OCI-LY7 (cell line): ENCODE data around the gene OSBPL1A. TPM values are rescaled to one million over a fixed set of nuclear protein-coding genes. Genes with fewer than 3 reads are reported as not detected.

Experiments used
- BruUV-seq: library from RNA; stranded (reverse); fragments of 400-500 nt; replicated peaks from 2 replicates; lab custom pipeline; 2021; lab: Mats Ljungman, UMichigan
- CTCF ChIA-PET: fragments of 300-600 bp; sonication (Branson Sonifier 250); formaldehyde crosslinking; loops from one replicate; lab custom pipeline; 2022; ENCODE audit warnings: antibody characterized with exemption; ENCODE audit not compliant: unreplicated experiment; lab: Charles Lee
- POLR2A ChIA-PET: fragments of 300-600 bp; sonication (Branson Sonifier 250); formaldehyde crosslinking; loops from one replicate; lab custom pipeline; 2022; ENCODE audit warnings: antibody characterized with exemption; lab: Charles Lee
- DNase-seq: peaks from one replicate; pipeline ENCODE4 v3.0.0-alpha.2; 2015; ENCODE audit warnings: low spot score
- H2AFZ ChIP-seq: fragments of 200-600 bp; sonication (generic), shearing (Covaris generic); 2 replicates; pipeline ENCODE4 v1.6.1; 2014; ENCODE audit warnings: mild to moderate bottlenecking, antibody characterized with exemption, low read length, moderate library complexity
- H3K27ac ChIP-seq: fragments of 200-600 bp; sonication (generic); 2 replicates; pipeline ENCODE4 v1.5.1; 2014; ENCODE audit warnings: mixed run types, low read depth, mild to moderate bottlenecking, moderate library complexity, low read length, inconsistent platforms; ENCODE audit not compliant: poor library complexity, severe bottlenecking
- H3K36me3 ChIP-seq: fragments of 200-600 bp; sonication (generic); 2 replicates; pipeline ENCODE4 v1.6.1; 2014; ENCODE audit warnings: mild to moderate bottlenecking, antibody characterized with exemption, low read length, moderate library complexity, mixed read lengths; ENCODE audit not compliant: insufficient read depth
- H3K4me1 ChIP-seq: fragments of 200-600 bp; sonication (generic); 2 replicates; pipeline ENCODE4 v1.5.1; 2014; ENCODE audit warnings: mild to moderate bottlenecking, low read length; ENCODE audit not compliant: insufficient read depth, poor library complexity, severe bottlenecking
- H3K4me2 ChIP-seq: fragments of 200-600 bp; sonication (generic); 2 replicates; pipeline ENCODE4 v1.6.1; 2014; ENCODE audit warnings: mild to moderate bottlenecking, low read length
- H3K4me3 ChIP-seq: fragments of 200-600 bp; sonication (generic); 2 replicates; pipeline ENCODE4 v1.5.1; 2014; ENCODE audit warnings: mild to moderate bottlenecking, low read depth, low read length; ENCODE audit not compliant: poor library complexity, severe bottlenecking
- H3K79me2 ChIP-seq: fragments of 200-600 bp; sonication (generic); 2 replicates; pipeline ENCODE4 v1.6.1; 2016; ENCODE audit warnings: low read depth, mild to moderate bottlenecking, low read length, moderate library complexity, mixed read lengths; ENCODE audit not compliant: insufficient read depth
- H3K9me2 ChIP-seq: fragments of 200-600 bp; sonication (generic); 2 replicates; pipeline ENCODE4 v1.6.1; 2016; ENCODE audit warnings: mild to moderate bottlenecking, low read length, mixed read lengths; ENCODE audit not compliant: insufficient read depth
- H3K9me3 ChIP-seq: fragments of 200-600 bp; sonication (generic); 2 replicates; pipeline ENCODE4 v1.6.1; 2014; ENCODE audit warnings: mild to moderate bottlenecking, mixed run types, low read length, mixed read lengths
- H4K20me1 ChIP-seq: fragments of 200-600 bp; sonication (generic); 2 replicates; pipeline ENCODE4 v1.6.1; 2014; ENCODE audit warnings: mild to moderate bottlenecking, antibody characterized with exemption, low read length, moderate library complexity, mixed read lengths; ENCODE audit not compliant: insufficient read depth
- CTCF ChIP-seq: fragments of 200-600 bp; sonication (generic); conservative IDR thresholded peaks from 2 replicates; pipeline ENCODE4 v1.5.1; 2014; ENCODE audit warnings: mild to moderate bottlenecking, antibody characterized with exemption, low read length, moderate library complexity, mixed read lengths
- EZH2phosphoT487 ChIP-seq: fragments of 200-600 bp; sonication (generic); IDR thresholded peaks from 2 replicates; pipeline ENCODE4 v1.6.1; 2018; ENCODE audit warnings: low read depth, borderline replicate concordance, mild to moderate bottlenecking, mixed run types, antibody characterized with exemption, low read length, moderate library complexity, mixed read lengths
- intact Hi-C: fragments of 100-400 bp; cut with micrococcal nuclease; formaldehyde crosslinking; loops from one replicate; pipeline ENCODE4 v1.10.0; 2022; ENCODE audit not compliant: unreplicated experiment
- total RNA-seq, 2 experiments: library from RNA; depleted of rRNA in 1 of 2; stranded (reverse); fragments of >200 nt in 1 of 2; shearing (Covaris generic) in 1 of 2; gene quantifications; 2 replicates each; pipeline ENCODE4 v1.2.3, GENCODE V29; 2014 to 2022

OSBPL1A gene
- total RNA-seq, 2 experiments from 2014 or later, result 0.06 to 0.59 TPM

DNA sequence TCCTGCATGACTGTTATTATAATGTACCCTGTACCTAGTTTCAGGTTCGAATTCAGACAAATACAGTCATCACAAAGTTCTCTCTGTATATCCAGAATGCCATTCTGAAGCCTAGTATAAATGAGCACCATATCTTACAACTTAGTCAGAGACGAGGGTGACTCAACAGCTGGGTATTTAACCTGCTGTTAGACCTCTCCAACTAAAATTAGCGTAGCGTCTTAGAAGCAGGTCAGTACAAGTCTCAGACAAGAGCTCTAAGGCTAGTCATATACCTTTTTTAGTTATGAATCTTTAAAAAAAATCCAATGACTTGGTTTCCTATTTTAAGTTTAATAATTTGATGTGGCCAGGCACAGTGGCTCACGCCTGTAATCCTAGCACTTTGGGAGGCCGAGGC lies 184.7 kb downstream of the OSBPL1A start:
- no peak for DNase-seq
- POLR2A ChIA-PET, result interaction anchor here (0.8 kb wide), 1 partner anchor 22 kb away, joined by 3 read pairs; no protein-coding TSS in a partner anchor
- no peaks in the 10 kb centered on the region for H3K4me1 ChIP-seq
- intact Hi-C loops, result no loop called here
- H3K4me2 ChIP-seq, result no peak overlapping the region
- H3K27ac ChIP-seq, result no peak overlapping the region
- no peak overlapping the region for H2AFZ ChIP-seq
- no peaks in the 10 kb centered on the region for H3K36me3 ChIP-seq
- no peak for TF ChIP-seq EZH2phosphoT487
- TF ChIP-seq CTCF, result no peak
- H3K79me2 ChIP-seq, result no peaks in the 10 kb centered on the region
- CTCF ChIA-PET, result no interaction called here
- no peak overlapping the region for H3K4me3 ChIP-seq
- H3K9me3 ChIP-seq, result no peaks in the 10 kb centered on the region
- no peaks in the 10 kb centered on the region for H3K9me2 ChIP-seq
- BruUV-seq, result no TSS peak
- H4K20me1 ChIP-seq, result no peaks in the 10 kb centered on the region

- Histone ChIP-seq H4K20me1 (no peaks in the 10 kb centered on the region), H3K4me2 (no peak overlapping the region), H3K79me2 (no peaks in the 10 kb centered on the region), H3K4me1 (no peaks in the 10 kb centered on the region), H3K27ac (no peak overlapping the region), H2AFZ (no peak overlapping the region), H3K4me3 (no peak overlapping the region), H3K36me3 (no peaks in the 10 kb centered on the region), H3K9me2 (no peaks in the 10 kb centered on the region), H3K9me3 (no peaks in the 10 kb centered on the region)
- intact Hi-C loops, result no loop called here
- TF ChIP-seq EZH2phosphoT487 (no peak), CTCF (no peak)
- BruUV-seq, result no TSS peak
- CTCF ChIA-PET, result no interaction called here
- POLR2A ChIA-PET, result no interaction called here
- DNase-seq, result no peak
Measured at GRCh38 chr18:24209558-24209957, 188.1 kb downstream of the OSBPL1A start.

- Histone ChIP-seq H3K36me3 (no peaks in the 10 kb centered on the region), H3K9me3 (no peaks in the 10 kb centered on the region), H3K79me2 (no peaks in the 10 kb centered on the region), H3K4me2 (no peak overlapping the region), H3K4me3 (no peak overlapping the region), H3K27ac (no peak overlapping the region), H3K4me1 (no peaks in the 10 kb centered on the region), H3K9me2 (no peaks in the 10 kb centered on the region), H4K20me1 (no peaks in the 10 kb centered on the region), H2AFZ (no peak overlapping the region)
- intact Hi-C loops, result no loop called here
- ChIA-PET POLR2A (interaction anchor here (1.1 kb wide), 1 partner anchor 37 kb away, joined by 4 read pairs; no protein-coding TSS in a partner anchor), CTCF (no interaction called here)
- no TSS peak for BruUV-seq
- DNase-seq, result no peak
- no peak for TF ChIP-seq EZH2phosphoT487
- no peak for TF ChIP-seq CTCF
Measured at GRCh38 chr18:24208270-24209035, 189.2 kb downstream of the OSBPL1A start.
